Hypothalamus (tissue), 51 donors: ENCODE data around the gene ATP2B1.

Experiments used
- DNase-seq, 51 donors: peaks; one replicate each; lab custom pipeline; 2025; lab: John Stamatoyannopoulos, UW

The ATP2B1 gene

DNA sequence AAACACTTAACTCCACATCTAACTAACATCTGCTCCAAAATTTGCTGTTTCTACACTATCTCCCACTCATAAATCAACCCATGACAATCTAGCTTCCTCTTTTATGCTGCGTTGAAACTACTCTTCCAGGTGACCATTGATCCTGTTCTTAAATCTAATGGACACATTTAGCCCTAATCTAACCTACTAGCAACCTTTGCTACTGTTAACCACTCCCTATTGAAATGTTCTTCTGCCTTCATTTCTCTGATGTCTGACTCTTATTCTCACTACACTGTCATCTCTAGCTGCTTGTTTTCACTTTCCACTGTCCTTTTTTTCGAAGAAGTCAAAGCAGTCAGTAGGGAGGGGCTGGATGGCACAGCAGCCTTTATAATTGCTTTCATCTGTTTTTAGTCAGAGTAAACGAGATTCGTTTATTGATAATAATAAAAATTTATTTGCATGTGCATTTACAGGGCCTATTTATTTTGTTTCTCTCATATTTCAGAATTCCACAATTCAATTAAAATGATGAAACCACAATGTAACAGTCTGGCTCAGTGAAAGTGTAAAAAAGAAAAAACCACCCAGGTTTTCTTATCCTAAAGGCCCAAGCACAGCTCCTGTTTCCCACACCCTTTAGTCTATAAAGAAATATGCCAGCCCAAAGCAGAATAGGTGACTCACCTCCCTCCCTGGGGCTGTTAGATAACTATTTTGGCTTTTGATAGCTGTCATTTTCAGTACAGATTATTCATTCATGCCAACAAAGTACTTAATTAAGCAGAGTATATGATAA lies 44.9 kb downstream of the ATP2B1 start:
- no peak for DNase-seq

DNA sequence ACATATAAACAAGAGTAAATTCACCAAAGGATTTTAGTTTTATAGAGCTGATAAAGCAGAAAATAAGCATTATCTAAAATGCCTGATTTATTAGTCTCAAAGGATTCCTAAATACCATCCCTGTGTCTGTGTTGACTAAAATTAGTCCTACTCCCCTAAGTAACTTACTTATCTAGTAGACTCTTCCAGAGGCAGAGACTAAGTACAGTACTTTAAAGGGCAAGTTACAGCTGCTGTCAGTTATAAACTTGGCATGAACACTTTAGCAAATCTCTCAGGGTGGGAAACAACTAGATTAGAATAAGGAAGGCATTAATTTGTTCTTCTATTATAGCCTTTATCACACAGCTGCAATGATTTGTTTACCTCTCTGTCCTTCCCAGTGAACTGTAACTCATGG lies 46.0 kb downstream of the ATP2B1 start:
- no peak for DNase-seq

DNA sequence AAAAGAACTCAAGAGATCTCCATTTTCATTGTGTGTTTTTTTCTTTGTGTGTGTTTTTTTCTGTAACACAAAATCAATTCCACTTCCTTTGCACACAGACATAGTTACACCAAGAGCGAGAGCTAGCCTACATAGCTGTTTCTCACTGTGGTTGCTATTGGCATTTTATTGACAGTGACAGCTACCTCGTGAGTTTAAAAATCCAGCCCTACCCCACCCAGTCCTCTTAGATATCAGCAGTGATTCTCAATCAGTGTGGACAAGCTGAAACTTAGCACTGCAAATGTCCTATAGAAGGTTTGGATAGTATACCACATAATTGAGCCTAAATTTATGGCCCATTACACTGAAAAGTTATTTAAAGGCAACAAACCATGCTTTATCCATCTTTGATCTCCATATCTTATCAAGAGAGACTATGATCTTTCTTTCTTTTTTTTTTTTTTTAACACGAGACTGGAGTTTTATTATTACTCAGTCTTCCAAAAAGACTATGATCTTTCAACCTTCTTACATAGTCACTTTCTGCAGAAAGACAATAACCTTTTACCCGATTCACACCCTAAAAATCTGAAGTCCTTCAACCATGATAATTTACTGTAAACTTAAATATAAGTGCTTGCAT lies 46.8 kb downstream of the ATP2B1 start:
- DNase-seq, result no peak

DNA sequence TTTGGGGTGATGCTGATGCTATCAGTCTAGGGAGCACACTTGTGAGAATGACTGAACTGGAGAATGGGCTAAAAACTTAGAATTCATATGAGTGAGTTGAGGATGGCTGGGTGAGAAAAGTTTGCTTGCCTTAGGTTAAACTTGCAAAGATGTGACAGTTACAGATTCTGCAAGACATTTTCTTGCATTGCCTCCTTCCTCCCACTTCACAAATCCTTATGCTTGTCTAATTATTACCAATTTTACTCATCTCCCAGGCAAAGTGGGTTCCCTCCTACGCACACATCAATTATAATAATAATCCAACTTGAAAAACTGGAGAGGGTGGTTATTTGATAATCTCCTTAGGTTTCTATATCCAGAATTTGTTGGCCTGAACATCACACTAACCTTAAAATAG lies 50.9 kb downstream of the ATP2B1 start:
- DNase-seq, result peak in 1 of 51 donors; percentile 24

DNA sequence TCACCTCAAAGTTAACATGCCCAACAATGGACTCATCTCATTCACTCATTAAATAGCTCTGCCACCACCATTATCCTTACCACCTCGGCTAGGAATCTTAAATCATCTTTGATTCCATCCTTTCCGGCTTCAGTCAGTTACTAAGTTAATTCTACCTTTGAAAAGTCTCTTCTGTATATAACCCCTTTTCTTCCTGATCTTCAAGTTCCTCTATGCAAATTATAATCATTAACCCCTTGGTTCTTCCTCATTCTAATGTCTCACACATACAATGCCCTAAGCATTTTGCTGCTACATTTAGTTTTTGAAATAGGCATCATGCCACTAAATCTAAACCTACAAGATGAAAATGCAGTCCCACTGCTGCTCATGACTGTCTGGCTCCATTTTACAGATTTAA lies 51.6 kb downstream of the ATP2B1 start:
- DNase-seq, result no peak

DNA sequence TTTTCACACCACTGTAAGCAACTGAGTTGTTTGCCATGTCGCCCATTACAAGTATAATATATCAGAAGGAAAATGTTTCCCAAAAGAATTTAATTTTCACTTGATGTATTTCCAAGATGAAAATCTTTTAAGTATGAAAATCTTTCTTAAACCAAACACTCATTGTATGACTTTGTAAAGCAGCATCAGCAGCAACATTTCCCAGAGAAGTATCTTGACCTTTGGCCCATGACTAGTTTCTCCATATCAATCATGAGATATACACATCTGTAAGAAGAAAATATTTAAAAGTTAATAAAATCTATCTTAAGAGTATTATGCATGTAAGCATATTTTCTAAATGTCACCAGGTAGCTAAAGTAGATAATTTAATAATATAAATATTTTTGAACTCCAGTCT lies 52.8 kb downstream of the ATP2B1 start:
- no peak for DNase-seq

DNA sequence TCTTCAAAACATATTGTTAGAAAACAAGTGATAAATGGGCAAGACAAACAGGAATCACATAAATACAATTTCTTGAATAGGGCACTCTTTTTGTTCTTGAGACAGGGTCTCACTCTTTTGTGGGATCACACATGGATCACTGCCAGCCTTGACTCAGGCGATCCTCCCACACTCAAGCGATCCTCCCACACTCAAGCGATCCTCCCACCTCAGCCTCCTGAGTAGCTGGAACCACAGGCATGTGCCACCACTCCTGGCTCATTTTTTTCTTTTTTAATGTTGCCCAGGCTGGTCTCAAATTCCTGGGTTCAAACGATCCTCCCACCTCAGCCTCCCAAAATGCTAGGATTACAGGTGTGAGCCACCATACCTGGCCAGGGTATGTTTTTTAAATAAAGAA lies 57.4 kb downstream of the ATP2B1 start:
- DNase-seq, result no peak

DNA sequence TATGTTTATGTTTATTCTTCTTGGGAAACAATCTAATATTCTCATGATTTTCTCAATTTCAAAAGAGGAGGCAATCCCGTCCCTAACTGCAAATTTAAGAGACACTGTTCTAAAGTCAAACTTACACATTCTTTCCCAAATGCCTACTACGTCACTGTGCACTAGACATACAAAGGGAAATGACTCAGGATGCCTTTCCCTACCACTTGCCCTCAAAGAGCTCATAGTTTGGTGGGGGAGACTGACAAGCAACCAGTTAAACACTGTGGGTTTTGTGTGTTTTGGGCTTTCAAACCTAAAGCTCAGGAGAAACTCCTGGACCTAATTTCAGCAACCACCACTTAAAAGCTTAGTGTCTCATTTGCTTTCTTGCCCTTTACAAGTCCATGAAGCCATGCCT lies 58.4 kb downstream of the ATP2B1 start:
- no peak for DNase-seq

DNA sequence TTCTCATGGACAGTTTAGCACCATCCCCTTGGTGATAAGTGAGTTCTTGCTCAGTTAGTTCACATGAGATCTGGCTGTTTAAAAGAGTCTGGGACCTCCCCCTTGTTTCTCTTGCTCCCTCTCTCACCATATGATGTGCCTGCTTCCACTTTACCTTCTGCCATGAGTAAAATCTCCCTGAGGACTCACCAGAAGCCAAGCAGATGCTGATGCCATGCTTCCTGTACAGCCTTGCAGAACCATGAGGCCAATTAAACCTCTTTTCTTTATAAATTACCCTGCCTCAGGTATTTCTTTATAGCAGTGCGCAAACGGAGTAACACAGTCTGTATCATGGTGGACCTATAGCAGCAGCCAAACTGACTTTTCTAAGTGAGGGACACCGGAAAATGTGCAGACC lies 58.8 kb downstream of the ATP2B1 start:
- no peak for DNase-seq

DNA sequence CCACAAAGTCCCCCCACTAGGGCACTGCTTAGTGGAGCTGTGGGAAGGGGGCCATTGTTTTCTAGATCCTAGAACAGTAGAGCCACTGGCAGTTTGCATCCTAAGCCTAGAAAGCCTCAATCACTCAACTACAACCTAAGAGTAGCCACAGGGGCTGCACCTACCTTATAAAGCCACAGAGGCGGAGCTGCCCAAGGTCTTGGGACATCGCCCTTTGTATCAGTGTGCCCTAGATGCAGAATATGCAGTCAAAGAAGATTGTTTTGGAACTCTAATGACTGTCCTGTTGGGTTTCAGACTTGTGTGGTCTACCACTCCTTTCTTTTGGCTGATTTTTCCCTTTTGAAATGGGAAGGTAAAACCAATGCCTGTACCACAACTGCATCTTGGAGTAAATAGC lies 59.5 kb downstream of the ATP2B1 start:
- no peak for DNase-seq

DNA sequence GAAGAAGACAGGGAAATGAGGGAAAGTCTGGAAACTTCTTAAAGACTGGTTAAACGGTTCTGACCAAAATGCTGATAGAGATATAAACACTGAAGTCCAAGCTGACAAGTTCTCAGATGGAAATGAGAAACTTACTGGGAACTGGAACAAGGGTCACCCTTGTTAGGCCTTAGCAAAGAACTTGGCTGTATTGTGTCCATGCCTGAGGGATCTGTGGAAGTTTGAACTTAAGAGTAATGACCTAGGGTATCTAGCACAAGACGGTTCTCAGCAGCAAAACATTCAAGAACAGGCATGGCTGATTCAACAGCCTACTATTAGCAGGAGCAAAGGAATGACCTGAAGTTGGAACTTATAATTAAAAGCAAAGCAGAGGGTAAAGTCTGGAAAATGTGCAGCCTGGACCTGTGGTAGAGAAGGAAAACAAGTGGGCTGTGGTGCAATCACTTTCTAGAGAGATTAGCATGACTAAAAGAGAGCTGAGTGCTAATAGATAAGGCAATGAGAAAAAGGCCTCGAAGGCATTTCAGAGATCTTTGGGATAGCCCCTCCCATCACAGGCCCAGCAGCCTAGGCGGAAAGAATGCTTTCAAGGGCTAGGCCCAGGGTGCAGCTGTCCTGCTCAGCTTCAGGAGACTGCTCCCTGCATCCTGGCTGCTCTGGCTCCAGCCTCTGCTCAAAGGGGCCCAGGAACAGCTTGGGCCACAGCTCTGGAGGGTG lies 60.3 kb downstream of the ATP2B1 start:
- DNase-seq, result peak in 1 of 51 donors; percentile 0

DNA sequence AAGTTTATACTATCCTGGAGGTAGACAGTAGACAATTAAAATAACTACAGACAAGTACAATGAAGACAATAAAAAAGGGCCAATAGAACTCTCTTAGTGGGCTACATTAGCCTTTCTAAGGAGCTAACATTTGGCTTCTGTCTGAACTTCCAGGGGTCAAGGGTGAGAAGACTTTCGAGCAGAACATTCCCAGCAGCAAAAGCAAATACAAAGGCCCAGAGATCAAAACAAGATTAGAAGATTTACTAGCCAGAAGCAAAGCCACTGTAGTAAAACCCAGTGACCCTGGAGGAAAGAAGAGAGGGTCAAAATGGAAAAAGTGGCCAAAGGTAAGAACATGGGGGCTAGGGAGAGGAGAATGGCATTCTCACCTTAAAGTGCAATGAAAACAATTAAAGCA lies 63.2 kb downstream of the ATP2B1 start:
- DNase-seq, result no peak

DNA sequence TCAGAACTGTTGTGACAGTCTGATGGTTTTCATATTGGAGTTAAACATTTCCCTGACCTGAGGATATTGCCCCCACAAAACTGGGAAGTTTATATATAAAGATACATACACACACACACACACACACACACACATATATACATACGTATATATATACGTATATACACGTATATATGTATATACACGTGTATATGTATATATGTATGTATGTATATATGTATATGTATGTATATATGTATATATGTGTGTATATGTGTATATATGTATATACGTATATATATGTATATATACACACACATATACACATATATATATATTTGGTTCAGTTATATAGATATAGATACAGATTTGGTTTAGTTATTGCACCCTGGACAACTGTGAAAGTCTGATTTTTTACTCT lies 65.7 kb downstream of the ATP2B1 start:
- DNase-seq, result no peak

DNA sequence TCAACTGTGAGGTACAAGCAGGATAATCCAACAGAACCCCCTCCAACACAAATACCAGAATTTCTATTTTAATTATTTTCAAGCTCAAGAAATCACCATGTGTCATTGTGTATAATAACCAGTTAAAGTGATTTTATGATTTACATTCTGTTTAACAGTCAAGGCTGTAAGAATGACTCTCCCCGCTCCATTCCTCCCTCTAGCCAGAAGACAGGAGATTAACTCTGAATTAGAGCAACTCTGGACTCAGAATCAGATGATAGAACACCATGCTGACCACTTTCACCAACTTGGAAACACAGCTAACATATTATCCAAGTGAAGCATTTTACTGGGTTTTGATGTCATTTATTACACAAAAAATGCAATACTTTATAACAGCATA lies 71.9 kb downstream of the ATP2B1 start:
- DNase-seq, result no peak

DNA sequence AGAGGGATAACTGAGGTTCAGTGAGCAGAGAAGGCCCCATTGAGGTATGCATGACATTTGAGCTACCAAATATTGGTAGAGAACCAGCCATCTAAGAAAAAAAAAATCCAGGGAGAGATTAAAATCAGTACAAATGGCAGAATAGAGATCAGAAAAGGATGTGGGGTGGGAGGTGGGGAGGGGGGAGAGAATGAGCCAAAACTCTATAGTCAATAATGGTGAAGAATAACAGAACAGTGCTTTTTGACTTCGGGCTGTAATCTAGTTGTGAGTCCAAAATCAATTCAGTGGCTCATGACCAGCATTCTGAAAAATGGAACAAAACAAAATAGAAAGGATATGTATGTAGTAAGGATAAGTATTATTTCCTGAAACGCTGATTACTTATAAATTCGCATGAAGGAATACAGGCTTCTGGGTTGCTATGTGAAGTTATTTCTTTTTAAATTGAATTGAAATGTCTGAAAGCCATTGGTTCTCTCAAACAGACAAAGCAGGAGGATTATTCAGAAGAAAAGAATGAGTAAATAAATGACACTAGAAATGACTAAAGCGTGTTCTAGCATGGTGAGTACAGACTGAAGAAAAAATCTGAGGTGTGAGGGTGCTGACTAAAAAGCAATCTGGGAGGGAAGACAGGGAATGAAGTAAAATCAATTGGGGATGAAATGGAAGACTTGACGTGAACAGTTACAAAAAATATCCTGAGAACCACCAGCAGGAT lies 72.4 kb downstream of the ATP2B1 start:
- no peak for DNase-seq

DNA sequence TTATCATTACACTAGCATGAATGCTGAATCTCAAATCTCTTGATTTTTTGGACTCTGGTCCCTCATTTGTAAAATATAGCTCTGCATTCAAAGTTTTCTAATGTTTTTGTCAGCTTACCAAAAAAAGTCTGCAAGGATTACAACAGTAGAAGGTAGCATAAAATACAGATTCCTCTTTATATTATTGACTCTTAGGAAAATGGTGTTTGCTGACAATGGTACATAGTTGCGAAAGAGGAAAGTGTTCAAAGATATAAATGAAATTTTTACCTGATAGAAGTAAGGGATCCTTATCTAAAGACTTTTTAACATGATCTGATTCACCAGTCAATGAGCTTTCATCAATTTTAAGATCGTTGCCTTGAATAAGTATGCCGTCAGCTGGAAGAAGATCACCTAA lies 74.1 kb downstream of the ATP2B1 start:
- DNase-seq, result no peak

DNA sequence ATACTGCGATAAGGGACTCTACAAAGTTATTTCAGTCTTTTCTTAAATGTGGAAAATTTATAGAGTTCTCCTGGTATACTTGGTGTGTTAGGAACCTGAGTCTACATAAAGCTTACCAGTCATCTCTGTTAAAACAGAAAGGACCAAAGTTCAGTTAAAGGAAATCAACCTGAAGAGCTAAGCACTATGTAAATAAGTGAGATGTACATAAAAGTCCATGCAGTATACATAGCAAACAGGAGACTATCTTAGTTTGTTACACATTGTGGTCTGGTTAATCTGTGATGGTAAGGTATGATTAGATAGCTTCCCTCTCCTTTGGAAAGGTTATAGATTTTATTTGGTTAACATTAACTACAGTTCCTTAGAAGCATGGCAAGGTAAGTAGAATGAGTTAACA lies 75.9 kb downstream of the ATP2B1 start:
- no peak for DNase-seq

DNA sequence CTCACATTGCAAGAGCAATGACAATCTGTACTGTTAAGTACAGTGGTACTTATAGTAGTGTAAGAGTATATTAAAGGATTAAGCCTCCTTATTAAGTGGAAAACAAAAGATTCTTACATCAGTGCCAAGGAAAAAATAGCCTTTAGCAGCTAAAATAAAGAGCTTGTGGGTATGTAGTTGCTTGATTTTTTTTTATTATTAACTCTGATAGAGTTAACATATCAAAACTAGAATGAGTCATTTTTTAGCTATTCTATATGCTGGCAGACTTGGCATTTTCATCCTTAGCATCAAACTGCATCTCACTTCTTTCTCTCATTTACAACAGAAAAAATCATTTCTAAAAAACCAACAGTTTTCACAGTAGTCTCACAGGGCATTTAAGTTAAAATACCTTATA lies 86.5 kb downstream of the ATP2B1 start:
- DNase-seq, result no peak

DNA sequence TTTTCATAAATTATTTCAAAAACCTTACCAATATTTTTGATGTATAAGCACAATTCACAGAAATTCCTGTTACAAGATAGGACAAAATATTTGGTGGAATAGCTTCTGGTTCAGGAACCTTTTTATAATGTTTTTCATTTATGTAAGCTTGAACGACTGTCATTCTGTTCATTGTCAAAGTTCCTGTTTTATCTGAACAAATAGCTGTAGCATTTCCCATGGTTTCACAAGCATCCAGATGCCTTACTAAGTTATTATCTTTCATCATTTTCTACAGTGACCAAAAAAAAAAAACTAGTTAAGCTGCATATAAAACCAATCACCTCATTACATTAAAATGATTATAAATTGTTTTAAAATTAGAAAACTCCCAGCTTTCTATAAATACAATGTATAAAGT lies 87.1 kb downstream of the ATP2B1 start:
- no peak for DNase-seq

DNA sequence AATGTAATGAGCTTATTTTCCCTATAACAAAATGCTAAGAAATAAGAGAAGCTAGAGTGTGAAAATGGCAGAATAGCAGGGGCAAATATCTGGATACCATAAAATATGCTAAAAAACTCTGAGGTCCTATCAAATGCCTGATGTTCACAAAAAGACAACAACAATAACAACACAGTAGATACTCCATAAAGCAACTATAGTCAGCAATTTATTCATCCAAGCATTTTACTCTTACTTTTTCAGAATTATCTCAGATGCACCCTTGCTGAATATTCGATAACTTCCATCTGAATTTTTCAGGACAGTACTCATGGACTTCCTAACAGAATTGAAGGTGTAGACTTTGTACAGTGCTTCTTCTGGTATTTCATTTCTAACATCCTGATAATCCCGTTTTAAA lies 88.9 kb downstream of the ATP2B1 start:
- no peak for DNase-seq

DNA sequence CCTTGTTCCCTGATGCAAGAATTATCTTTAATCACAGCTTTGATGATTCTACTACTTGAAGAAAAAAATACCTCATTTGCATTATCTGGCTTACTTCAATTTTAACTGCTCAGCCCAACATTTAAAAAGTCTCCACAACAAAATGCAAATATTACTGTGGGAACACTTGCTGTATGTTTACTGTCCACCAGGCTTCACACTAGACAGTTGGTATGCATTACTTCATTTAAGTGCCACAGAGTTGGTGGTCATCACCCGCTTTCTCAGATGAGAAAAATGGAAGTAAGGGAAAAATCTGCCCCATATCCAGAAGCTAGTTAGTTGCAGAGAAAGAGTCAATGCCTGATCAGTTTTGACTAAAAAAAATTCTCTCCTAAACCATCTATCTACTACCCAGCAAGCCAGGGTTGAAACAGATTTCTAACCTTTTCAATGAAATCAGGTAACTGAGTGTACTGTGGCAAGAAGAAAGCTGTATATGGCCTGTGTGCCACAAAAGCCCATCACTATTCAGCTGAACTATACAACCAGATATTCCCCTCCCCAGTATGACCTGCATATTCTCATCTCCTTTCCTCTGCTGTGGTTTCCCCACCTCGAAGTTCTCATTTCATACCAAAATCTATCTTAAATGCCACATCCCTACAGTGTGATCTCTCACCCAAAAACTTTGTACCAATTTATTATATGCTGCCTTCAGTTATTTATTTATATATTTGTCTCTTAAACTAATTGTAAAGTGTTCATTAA lies 90.3 kb downstream of the ATP2B1 start:
- no peak for DNase-seq
